ENCODE data around the gene NUMA1. TPM values are rescaled to one million over a fixed set of nuclear protein-coding genes. Genes with fewer than 3 reads are reported as not detected.

The NUMA1 gene
- polyA plus RNA-seq, 1 donor: 257 TPM

GRCh38 chr11:72116019-72116755 is 35.8 kb upstream of the NUMA1 start:
- Histone ChIP-seq H3K9me3 (ENCODE audit: control insufficient read depth, low read depth, low read length) (no peaks in the 10 kb centered on the region), H3K4me1 (ENCODE audit: control insufficient read depth, insufficient read depth, low read length) (peaks cover 10% of the 10 kb centered on the region), H3K27ac (ENCODE audit: low read length) (no peak overlapping the region), H3K27me3 (ENCODE audit: control insufficient read depth, insufficient read depth, low read length) (no peaks in the 10 kb centered on the region), H3K36me3 (ENCODE audit: control insufficient read depth, insufficient read depth, low read length) (no peaks in the 10 kb centered on the region), H3K4me3 (ENCODE audit: low read length) (no peak overlapping the region)
- 86% methylated on average over 1 of the region's 6 CpGs for WGBS (ENCODE audit: insufficient coverage, low lambda C conversion rate)
- DNase-seq: no peak

DNA sequence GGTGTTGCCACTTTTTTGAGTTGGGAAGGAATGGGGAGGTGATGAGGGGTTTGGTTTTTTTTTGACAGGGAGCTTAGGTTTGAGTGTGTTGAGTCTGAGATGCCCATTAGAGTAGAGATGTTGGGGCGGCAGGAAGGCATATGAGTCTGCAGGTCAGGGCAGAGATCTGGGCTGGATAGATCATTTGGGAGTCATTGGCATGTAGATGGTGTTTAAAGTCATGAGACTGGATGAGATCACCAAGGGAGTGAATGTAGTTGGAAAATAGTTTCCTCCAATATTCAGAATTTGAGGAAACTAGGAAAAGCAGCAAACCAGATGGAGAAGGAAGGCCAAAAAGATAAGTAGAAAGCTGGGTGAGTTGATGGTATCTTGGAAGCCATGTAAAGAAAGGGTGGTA is 34.2 kb upstream of the NUMA1 start:
- H3K9me3 ChIP-seq (ENCODE audit: control insufficient read depth, low read depth, low read length): no peaks in the 10 kb centered on the region
- H3K27me3 ChIP-seq (ENCODE audit: control insufficient read depth, insufficient read depth, low read length): no peaks in the 10 kb centered on the region
- no peak for DNase-seq
- no peak overlapping the region for H3K27ac ChIP-seq (ENCODE audit: low read length)
- peaks cover 10% of the 10 kb centered on the region for H3K4me1 ChIP-seq (ENCODE audit: control insufficient read depth, insufficient read depth, low read length)
- no peak overlapping the region for H3K4me3 ChIP-seq (ENCODE audit: low read length)
- WGBS (ENCODE audit: insufficient coverage, low lambda C conversion rate): no CpG with 5 or more reads among the region's 1 CpG
- peaks cover 9% of the 10 kb centered on the region for H3K36me3 ChIP-seq (ENCODE audit: control insufficient read depth, insufficient read depth, low read length)

GRCh38 chr11:72112978-72113808 is 32.9 kb upstream of the NUMA1 start:
- peak overlapping the region; percentile 57 for H3K4me3 ChIP-seq (ENCODE audit: low read length)
- WGBS (ENCODE audit: insufficient coverage, low lambda C conversion rate): no CpG with 5 or more reads among the region's 9 CpGs
- peaks cover 18% of the 10 kb centered on the region for H3K36me3 ChIP-seq (ENCODE audit: control insufficient read depth, insufficient read depth, low read length)
- no peaks in the 10 kb centered on the region for H3K9me3 ChIP-seq (ENCODE audit: control insufficient read depth, low read depth, low read length)
- H3K27me3 ChIP-seq (ENCODE audit: control insufficient read depth, insufficient read depth, low read length): no peaks in the 10 kb centered on the region
- DNase-seq: peak in 1 of 2 donors; percentile 17
- peak overlapping the region; percentile 98 for H3K27ac ChIP-seq (ENCODE audit: low read length)
- peaks cover 10% of the 10 kb centered on the region for H3K4me1 ChIP-seq (ENCODE audit: control insufficient read depth, insufficient read depth, low read length)

DNA sequence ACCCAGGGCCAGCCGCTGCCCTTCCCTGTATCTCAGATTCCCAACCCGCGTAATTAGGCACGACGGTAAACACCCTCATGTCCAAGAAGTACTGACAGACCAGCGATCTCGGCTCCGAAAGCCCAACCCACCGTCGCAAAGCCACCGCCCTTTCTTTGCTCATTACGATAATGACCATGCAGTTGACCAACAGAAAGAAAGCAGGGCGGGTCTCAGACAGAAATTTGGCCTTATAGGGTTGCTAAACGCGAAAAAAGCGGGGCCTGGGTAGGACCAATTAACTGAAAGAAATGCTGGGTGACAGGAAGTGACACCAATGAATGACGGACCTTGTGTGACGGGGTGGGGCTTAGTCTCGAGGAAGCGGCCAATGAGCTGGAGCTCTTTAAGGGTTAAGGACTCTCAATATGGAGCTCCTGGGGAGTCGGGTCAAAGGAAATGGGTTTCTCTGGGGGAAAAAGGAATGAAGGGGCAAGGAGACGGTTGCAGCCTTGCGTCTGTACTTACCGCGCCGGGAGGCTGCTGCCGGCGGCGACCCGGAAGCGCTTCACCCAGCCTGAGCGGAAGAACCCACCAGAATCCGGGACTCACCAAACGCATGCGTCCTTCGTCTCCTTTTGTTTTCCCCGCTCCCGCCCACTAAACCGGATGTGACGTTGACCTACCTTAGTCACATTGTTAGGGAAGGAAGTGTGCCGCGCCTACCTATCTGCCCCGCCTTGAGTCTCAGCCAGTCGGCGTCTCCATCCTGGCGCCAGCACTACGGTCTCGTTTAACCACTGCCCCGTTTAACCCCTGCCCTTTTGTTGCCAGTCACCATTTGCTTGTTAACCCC is 32.0 kb upstream of the NUMA1 start, which contains the start of gene ANAPC15:
ANAPC15 (minus strand) TSS at position 553 of the 835 bp plus-strand sequence. CDS start 1,419 bp downstream, outside the sequence.
- H3K9me3 ChIP-seq (ENCODE audit: control insufficient read depth, low read depth, low read length): no peaks in the 10 kb centered on the region
- peak within 1 kb of the TSS; percentile 98 for H3K27ac ChIP-seq (ENCODE audit: low read length)
- WGBS (ENCODE audit: insufficient coverage, low lambda C conversion rate): 8% methylated on average over 2 of the region's 49 CpGs
- H3K27me3 ChIP-seq (ENCODE audit: control insufficient read depth, insufficient read depth, low read length): no peaks in the 10 kb centered on the region
- peak within 1 kb of the TSS; percentile 57 for H3K4me3 ChIP-seq (ENCODE audit: low read length)
- peaks cover 18% of the 10 kb centered on the region for H3K36me3 ChIP-seq (ENCODE audit: control insufficient read depth, insufficient read depth, low read length)
- peak; percentile 99 to 100 for DNase-seq
- peaks cover 10% of the 10 kb centered on the region for H3K4me1 ChIP-seq (ENCODE audit: control insufficient read depth, insufficient read depth, low read length)

DNA sequence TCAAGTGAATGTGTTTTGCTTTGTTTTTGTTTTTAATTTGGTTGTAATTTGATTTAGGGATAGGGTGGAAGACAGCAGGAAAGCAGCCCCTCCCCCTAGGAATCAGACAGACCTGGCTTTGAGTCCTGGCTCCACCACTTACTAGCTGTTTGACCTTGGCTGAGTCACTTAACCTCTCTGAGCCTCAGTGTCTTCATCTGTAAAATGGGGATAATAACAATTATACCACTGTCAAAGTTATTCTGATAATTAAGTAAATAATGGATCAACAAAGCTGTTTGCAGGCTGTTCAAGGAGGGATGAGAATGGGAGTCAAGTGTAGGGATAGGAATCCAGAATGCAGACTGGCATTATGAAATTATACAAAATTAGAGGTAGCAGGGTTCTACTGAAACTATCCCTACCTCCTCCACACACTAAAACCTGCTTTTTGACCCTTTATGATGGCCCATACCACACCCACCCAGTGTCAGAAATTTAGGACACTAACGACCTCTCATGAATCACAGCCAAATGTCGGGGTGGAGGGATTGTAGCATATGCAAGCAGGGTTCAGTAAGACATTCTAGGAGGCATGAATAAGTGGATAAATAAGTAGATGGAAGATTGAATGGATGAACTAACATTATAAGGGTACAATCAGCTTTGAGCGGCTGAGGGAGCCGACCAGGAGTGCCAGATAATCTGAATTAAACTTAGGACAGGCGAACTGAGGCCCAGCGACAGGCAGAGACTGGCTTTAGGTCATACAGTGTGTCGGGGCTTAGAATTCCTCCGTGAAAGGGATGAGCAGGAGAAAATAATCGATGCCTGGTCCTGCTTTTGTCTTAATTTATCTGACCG is 31.2 kb upstream of the NUMA1 start:
- peaks cover 10% of the 10 kb centered on the region for H3K4me1 ChIP-seq (ENCODE audit: control insufficient read depth, insufficient read depth, low read length)
- no peaks in the 10 kb centered on the region for H3K27me3 ChIP-seq (ENCODE audit: control insufficient read depth, insufficient read depth, low read length)
- peak overlapping the region; percentile 57 for H3K4me3 ChIP-seq (ENCODE audit: low read length)
- no CpG with 5 or more reads among the region's 10 CpGs for WGBS (ENCODE audit: insufficient coverage, low lambda C conversion rate)
- H3K27ac ChIP-seq (ENCODE audit: low read length): peak overlapping the region; percentile 98
- peaks cover 18% of the 10 kb centered on the region for H3K36me3 ChIP-seq (ENCODE audit: control insufficient read depth, insufficient read depth, low read length)
- H3K9me3 ChIP-seq (ENCODE audit: control insufficient read depth, low read depth, low read length): no peaks in the 10 kb centered on the region
- DNase-seq: no peak

DNA sequence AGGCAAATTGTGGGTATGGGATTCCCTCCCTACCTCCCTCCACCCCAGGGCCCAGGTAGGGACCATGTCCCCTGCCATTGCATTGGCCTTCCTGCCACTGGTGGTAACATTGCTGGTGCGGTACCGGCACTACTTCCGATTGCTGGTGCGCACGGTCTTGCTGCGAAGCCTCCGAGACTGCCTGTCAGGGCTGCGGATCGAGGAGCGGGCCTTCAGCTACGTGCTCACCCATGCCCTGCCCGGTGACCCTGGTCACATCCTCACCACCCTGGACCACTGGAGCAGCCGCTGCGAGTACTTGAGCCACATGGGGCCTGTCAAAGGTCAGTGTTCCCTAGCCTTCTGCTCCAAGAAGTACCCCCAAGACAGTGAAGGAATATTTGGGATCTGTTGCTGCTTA is 25.5 kb upstream of the NUMA1 start, which contains the start of gene TOMT:
TOMT (plus strand) TSS at position 37 of the 400 bp plus-strand sequence; CDS start at position 65, 28 bp downstream.
- Histone ChIP-seq H3K4me3 (ENCODE audit: low read length) (no peak within 1 kb of the TSS), H3K4me1 (ENCODE audit: control insufficient read depth, insufficient read depth, low read length) (peaks cover 16% of the 10 kb centered on the region), H3K27ac (ENCODE audit: low read length) (no peak within 1 kb of the TSS), H3K27me3 (ENCODE audit: control insufficient read depth, insufficient read depth, low read length) (no peaks in the 10 kb centered on the region), H3K36me3 (ENCODE audit: control insufficient read depth, insufficient read depth, low read length) (peaks cover 21% of the 10 kb centered on the region), H3K9me3 (ENCODE audit: control insufficient read depth, low read depth, low read length) (no peaks in the 10 kb centered on the region)
- no peak for DNase-seq
- WGBS (ENCODE audit: insufficient coverage, low lambda C conversion rate): no CpG with 5 or more reads among the region's 14 CpGs

- peak overlapping the region; percentile 90 for H3K27ac ChIP-seq (ENCODE audit: low read length)
- peak overlapping the region; percentile 26 for H3K4me3 ChIP-seq (ENCODE audit: low read length)
- no peaks in the 10 kb centered on the region for H3K27me3 ChIP-seq (ENCODE audit: control insufficient read depth, insufficient read depth, low read length)
- no peak for DNase-seq
- H3K4me1 ChIP-seq (ENCODE audit: control insufficient read depth, insufficient read depth, low read length): peaks cover 16% of the 10 kb centered on the region
- peaks cover 18% of the 10 kb centered on the region for H3K36me3 ChIP-seq (ENCODE audit: control insufficient read depth, insufficient read depth, low read length)
- WGBS (ENCODE audit: insufficient coverage, low lambda C conversion rate): 80% methylated on average over 2 of the region's 11 CpGs
- H3K9me3 ChIP-seq (ENCODE audit: control insufficient read depth, low read depth, low read length): no peaks in the 10 kb centered on the region
These were observed 23.4 kb upstream of the NUMA1 start for GRCh38 chr11:72103754-72104167.

DNA sequence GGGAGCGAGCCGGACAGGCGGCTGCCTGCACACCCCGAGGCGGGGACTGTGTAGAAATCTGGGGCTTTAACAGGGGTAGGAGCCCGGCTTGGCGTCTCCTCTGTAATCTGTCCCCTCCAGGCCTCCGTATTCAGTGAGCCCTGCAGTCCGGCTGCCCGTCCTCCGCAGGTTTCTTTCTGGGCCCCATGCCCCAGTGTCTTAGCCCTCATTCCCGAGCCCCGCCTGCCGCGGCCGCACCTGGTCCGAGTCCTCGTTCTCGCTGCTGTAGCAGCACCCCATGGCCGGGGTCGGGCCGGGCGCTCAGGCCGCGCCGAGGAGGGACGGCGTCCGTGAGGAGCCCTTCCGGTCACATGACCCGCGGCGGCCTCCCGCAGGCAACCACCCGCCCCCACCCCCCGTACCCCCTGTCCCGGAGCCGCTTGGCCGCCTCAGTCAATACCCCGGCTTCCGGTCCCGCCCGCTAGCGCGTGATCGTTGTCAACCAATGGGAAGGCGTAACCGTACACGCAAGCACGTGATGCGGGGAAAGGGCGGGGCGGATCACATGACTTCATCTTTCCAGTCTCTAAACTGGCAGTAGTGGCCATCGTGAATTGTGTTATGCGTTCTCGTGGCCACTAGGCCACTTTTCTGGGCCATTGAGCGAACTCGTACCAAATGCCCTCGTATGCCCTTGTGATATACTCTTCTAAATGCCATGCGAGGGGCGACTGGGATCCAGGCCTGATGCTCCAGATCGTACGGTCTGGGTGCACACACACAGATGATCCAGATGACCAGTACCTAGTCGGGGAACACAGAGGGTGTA is 22.8 kb upstream of the NUMA1 start, which contains the start of gene LAMTOR1:
LAMTOR1 (minus strand) TSS at position 352 of the 808 bp plus-strand sequence; CDS start at position 279, 73 bp downstream.
- peak; percentile 99 for DNase-seq
- WGBS (ENCODE audit: insufficient coverage, low lambda C conversion rate): no CpG with 5 or more reads among the region's 64 CpGs
- Histone ChIP-seq H3K9me3 (ENCODE audit: control insufficient read depth, low read depth, low read length) (no peaks in the 10 kb centered on the region), H3K27me3 (ENCODE audit: control insufficient read depth, insufficient read depth, low read length) (no peaks in the 10 kb centered on the region), H3K4me1 (ENCODE audit: control insufficient read depth, insufficient read depth, low read length) (peaks cover 16% of the 10 kb centered on the region), H3K36me3 (ENCODE audit: control insufficient read depth, insufficient read depth, low read length) (peaks cover 21% of the 10 kb centered on the region), H3K4me3 (ENCODE audit: low read length) (peak within 1 kb of the TSS; percentile 78), H3K27ac (ENCODE audit: low read length) (peak within 1 kb of the TSS; percentile 90)

DNA sequence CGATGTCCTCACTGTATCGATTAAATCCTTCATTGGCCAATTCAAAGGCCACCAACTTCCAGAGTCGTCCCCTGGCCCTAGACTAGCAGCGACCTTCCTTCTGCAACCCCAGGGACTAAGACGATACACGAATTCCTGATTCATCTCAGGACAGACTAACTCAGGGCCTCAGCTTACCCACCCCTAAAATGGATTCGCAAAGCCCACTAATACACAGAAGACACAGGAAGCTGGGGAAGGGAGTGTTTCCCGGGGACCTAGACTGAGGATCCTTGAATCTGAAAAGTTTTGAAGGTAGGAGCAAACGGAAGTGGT is 22.2 kb upstream of the NUMA1 start:
- DNase-seq: no peak
- WGBS (ENCODE audit: insufficient coverage, low lambda C conversion rate): no CpG with 5 or more reads among the region's 9 CpGs
- H3K9me3 ChIP-seq (ENCODE audit: control insufficient read depth, low read depth, low read length): no peaks in the 10 kb centered on the region
- H3K4me3 ChIP-seq (ENCODE audit: low read length): peak overlapping the region; percentile 78
- peaks cover 16% of the 10 kb centered on the region for H3K4me1 ChIP-seq (ENCODE audit: control insufficient read depth, insufficient read depth, low read length)
- H3K36me3 ChIP-seq (ENCODE audit: control insufficient read depth, insufficient read depth, low read length): peaks cover 26% of the 10 kb centered on the region
- H3K27me3 ChIP-seq (ENCODE audit: control insufficient read depth, insufficient read depth, low read length): no peaks in the 10 kb centered on the region
- H3K27ac ChIP-seq (ENCODE audit: low read length): peak overlapping the region; percentile 90

Measured in large intestine (tissue), 3 donors.